Astrocyte of the cerebellum (primary cell): ENCODE results near the gene ANXA5.

Experiments used
- DNase-seq: peaks from one replicate; pipeline ENCODE4 v3.0.0-alpha.2; 2011; ENCODE audit warnings: low read depth
- H3K4me3 ChIP-seq: 2 replicates; pipeline ENCODE4 v1.5.1; 2011; ENCODE audit warnings: mild to moderate bottlenecking, low read depth, low read length, moderate library complexity
- CTCF ChIP-seq: IDR thresholded peaks from 2 replicates; pipeline ENCODE4 v1.5.1; 2012; ENCODE audit warnings: low read length, low read depth, moderate library complexity, mild to moderate bottlenecking; ENCODE audit errors: missing control alignments
- in situ Hi-C: cut with HindIII; loops from 2 replicates; pipeline ENCODE4 v1.10.0; 2017; ENCODE audit warnings: low sequenced_read_pairs

Gene ANXA5

GRCh38 chr4:121712783-121713182, 16.0 kb upstream of the ANXA5 start:
- no peak for TF ChIP-seq CTCF
- in situ Hi-C loops, result no loop called here
- DNase-seq, result no peak
- H3K4me3 ChIP-seq, result no peak overlapping the region

DNA sequence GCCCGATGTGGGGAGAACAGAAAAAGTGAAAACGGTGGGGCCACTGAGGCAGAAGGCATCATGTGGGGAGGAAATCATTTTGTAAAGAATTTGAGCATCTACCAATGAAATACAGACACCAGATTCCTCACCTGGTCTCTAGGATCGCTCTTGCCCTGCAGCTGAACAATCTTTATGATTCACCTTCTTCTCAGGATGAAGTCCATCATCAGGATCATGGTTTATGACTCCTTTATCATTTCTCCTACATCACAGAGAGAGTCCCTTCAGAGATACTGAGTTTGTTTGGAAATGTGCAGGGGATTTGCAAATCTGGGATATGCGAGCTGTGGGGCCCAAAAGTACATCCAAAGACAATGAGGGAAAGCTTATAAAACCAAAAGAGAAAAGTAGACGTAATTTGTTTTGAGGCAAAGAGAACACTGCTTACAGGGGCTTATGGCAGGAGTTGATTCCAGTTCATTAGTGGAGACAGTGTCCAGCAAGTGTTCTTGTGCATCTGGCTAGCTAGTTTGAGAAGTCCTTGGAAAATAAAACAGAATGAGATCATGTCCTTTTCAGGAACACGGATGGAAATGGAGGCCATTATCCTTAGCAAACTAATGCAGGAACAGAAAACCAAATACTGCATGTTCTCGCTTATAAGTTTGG, 15.3 kb upstream of the ANXA5 start:
- in situ Hi-C loops, result no loop called here
- no peak for DNase-seq
- H3K4me3 ChIP-seq, result no peak overlapping the region

DNA sequence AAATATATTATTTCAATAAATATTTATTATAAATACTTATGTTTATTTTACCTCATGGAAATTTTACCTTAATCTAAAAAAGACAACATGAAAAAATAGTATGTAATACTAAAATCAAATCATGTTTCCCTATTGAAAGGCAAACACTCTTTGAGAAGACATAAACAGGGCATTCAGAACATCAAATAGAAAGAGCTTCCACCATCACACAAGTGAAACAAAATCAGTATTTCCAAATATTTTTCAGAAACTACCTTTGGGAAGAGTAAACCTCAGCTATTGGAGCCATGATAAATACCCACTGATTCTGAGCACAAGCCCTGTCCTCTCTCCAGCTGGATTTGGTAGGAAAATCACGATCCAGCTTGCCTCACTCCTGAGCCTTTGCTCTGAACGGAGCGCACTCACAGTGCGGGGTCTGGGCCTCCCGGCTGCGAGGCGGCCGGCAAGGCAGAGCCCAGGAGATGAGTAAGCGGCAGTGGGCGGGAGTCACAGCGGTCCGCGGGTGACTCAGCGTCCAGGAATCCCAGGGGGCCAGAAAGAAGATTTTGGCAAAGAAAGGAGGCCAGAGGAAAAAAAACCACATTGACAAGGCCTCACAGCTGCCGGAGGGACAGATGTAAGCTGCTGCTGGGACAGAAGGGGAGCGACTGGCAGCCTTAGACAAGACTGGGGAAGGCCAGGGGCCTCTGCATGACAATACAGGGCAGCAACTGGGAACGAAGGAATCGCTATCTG, 14.7 kb upstream of the ANXA5 start:
- TF ChIP-seq CTCF, result no peak
- H3K4me3 ChIP-seq, result peak overlapping the region; percentile 9
- peak; percentile 93 for DNase-seq
- in situ Hi-C loops, result no loop called here

More for the DNA sequence above, 15.3 kb upstream of the ANXA5 start:
- no peak for TF ChIP-seq CTCF

GRCh38 chr4:121709766-121710405, 13.1 kb upstream of the ANXA5 start:
- no peak overlapping the region for H3K4me3 ChIP-seq
- in situ Hi-C loops, result no loop called here
- no peak for TF ChIP-seq CTCF
- no peak for DNase-seq

DNA sequence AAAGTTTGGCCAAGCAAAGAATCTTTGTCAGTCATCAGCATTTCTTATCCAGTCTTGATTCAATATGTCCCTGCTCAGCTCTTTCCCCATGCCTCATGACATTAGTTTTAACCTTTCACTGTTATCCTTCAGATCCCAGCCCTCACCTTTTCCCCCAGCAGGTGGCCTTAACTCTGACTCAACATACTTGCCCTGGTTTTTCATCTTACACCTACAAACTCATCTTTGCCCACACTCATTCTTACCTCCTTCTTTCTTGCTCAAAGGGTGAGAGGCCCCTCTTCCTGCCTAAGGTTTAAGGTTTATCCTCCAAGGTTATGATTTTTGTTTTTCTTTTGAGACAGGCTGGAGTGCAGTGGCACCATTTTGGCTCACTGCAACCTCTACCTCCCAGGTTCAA, 10.6 kb upstream of the ANXA5 start:
- no peak for DNase-seq
- in situ Hi-C loops, result no loop called here
- no peak overlapping the region for H3K4me3 ChIP-seq
- TF ChIP-seq CTCF, result no peak

GRCh38 chr4:121706595-121707021, 9.8 kb upstream of the ANXA5 start:
- in situ Hi-C loops, result no loop called here
- peak; percentile 79 for DNase-seq
- TF ChIP-seq CTCF, result no peak
- no peak overlapping the region for H3K4me3 ChIP-seq
